ENCODE data around the gene NPAS3.

NPAS3 gene

DNA sequence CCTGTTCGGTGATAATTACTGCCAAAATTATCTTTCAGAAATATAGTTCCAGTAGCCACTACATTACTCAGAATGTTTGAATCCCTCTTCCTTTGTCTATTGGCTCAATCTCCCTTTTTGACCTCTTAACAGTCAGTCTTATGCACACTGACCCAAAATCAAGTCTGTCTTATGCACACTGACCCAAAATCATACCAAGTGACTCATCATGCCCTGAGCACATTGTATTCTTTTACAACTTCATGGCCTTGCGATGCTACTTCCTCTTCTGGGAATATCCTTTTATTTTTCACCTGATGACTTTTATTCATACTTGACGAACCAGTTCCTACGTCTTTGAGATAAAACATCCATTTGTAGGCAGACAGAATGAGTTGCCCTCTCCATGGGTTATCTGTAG is 182.3 kb downstream of the NPAS3 start:
- DNase-seq (ENCODE audit: low read depth): peak; percentile 88
- H3K4me3 ChIP-seq (ENCODE audit: low read length): no peak overlapping the region
- TF ChIP-seq, protein P1, sequence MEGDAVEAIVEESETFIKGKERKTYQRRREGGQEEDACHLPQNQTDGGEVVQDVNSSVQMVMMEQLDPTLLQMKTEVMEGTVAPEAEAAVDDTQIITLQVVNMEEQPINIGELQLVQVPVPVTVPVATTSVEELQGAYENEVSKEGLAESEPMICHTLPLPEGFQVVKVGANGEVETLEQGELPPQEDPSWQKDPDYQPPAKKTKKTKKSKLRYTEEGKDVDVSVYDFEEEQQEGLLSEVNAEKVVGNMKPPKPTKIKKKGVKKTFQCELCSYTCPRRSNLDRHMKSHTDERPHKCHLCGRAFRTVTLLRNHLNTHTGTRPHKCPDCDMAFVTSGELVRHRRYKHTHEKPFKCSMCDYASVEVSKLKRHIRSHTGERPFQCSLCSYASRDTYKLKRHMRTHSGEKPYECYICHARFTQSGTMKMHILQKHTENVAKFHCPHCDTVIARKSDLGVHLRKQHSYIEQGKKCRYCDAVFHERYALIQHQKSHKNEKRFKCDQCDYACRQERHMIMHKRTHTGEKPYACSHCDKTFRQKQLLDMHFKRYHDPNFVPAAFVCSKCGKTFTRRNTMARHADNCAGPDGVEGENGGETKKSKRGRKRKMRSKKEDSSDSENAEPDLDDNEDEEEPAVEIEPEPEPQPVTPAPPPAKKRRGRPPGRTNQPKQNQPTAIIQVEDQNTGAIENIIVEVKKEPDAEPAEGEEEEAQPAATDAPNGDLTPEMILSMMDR (IDR thresholded peaks at IDR 0.05; ENCODE audit: insufficient read depth, low read depth, low read length, missing control alignments): no peak

DNA sequence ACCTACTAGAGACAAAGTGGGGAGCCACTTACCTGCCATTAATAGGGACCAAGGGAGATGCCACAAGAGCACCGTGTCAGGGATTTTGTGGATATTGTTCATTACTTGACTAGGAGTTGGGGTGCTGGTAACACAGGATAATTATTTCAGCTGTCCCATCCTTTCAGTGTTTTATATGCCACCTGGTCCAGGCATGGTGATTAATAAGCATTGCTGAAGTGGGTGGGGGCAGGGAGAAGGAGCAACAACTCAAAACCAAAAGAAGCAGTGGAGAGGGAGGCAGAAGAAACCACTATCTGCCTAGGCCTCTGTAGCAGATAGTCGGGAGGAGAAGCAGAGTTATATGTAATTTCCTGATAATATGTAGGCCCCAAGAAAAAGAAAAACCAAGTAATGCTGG is 184.6 kb downstream of the NPAS3 start:
- no peak overlapping the region for H3K4me3 ChIP-seq (ENCODE audit: low read length)
- no peak for DNase-seq (ENCODE audit: low read depth)
- TF ChIP-seq, protein P1 (IDR thresholded peaks at IDR 0.05; ENCODE audit: insufficient read depth, low read depth, low read length, missing control alignments): no peak

DNA sequence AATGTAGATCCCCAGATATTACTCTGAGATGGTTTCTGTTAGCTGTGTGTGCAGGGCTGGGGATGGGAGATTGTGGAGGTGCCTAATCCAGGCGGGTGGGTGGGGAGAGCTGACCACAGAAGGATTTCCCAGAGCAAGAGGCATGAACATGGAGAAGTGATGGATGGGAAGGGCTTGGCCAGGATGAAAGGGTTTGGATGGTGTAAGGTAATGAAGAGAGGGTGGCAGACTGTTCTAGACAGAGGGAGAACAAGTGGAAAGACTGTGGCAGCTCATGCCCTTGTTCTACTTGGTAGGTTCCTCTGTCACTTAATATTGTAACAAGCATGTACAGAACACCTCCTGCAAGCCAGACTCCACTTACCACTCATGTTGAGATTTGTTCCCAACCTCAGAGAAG is 187.8 kb downstream of the NPAS3 start:
- DNase-seq (ENCODE audit: low read depth): no peak
- TF ChIP-seq, protein P1 (IDR thresholded peaks at IDR 0.05; ENCODE audit: insufficient read depth, low read depth, low read length, missing control alignments): no peak
- no peak overlapping the region for H3K4me3 ChIP-seq (ENCODE audit: low read length)

DNA sequence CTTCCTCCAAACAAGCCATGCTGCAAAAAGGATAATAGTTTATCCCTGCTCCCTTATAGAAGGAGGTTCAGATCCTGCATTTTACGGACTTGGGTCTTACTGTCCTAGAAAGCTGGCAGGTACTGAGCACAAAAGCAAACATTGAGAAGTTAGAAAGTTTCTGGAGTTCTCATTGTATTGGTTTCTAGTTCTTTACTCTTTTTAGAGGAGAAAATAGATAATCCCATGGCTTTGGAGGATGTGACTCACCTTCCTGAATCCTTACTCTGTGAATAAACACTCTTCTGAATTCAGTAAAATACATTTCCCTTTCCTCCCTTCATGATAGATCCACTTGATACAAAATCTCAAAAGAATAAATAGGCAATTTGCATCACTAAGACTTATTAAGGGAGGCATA is 188.9 kb downstream of the NPAS3 start:
- no peak overlapping the region for H3K4me3 ChIP-seq (ENCODE audit: low read length)
- DNase-seq (ENCODE audit: low read depth): peak; percentile 20
- TF ChIP-seq, protein P1 (IDR thresholded peaks at IDR 0.05; ENCODE audit: insufficient read depth, low read depth, low read length, missing control alignments): no peak

DNA sequence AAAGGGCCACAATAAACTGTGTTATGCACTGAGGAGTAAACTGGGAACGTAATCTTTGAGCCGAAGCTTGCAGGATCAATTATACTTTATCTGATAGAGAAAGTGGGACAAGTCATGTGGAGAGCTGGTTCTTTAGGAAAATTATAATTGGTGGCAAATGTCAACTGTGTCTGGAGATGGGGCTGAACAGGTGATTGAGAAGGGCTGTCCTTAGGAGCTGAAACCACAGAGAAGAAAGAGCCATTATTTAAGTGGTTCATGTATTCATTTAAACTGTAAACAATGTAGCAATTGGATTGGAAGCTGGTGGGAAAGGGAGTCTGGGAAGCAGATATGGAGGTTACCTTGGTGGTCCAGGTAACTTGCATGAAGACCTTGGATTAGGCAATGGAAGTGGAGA is 193.1 kb downstream of the NPAS3 start:
- H3K4me3 ChIP-seq (ENCODE audit: low read length): no peak overlapping the region
- no peak for DNase-seq (ENCODE audit: low read depth)
- TF ChIP-seq, protein P1 (IDR thresholded peaks at IDR 0.05; ENCODE audit: insufficient read depth, low read depth, low read length, missing control alignments): no peak

DNA sequence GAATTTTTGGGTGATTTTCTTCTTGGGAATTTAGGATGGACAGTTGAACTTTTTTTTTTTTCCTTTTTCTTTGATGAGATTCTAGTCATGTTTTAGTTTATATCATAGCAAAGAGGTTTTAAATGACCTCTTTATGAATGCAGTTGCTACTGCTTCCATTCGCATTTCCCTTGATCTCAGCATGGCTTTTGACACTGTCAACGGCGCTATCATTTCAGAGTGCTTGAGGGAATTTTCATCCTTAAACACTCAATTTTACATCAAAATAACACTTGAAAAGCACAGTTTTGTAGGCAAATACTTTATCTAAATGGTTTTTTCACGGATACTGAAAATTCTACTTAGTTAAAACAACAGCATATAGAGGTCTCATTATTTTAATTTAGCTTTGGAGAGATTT is 195.5 kb downstream of the NPAS3 start:
- DNase-seq (ENCODE audit: low read depth): no peak
- TF ChIP-seq, protein P1 (IDR thresholded peaks at IDR 0.05; ENCODE audit: insufficient read depth, low read depth, low read length, missing control alignments): no peak
- no peak overlapping the region for H3K4me3 ChIP-seq (ENCODE audit: low read length)

DNA sequence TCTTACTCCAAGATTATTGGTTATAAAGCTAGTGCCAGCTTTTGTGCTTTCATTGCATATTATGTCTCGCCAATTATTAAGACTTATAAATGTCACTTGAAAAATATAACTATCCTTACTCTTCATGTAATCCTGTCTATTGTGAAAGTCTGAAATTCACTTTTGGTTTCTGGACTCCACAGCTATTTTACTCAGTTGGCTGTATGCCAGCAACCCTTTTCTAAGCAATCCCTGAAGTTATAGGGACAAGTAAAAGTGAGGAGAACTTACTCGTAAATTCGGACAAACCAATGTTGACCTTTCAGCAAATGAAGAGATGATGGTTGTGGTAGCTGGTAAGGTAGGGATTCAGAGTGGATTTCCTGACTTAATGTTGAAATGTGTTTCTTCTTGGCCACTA is 196.3 kb downstream of the NPAS3 start:
- TF ChIP-seq, protein P1 (IDR thresholded peaks at IDR 0.05; ENCODE audit: insufficient read depth, low read depth, low read length, missing control alignments): no peak
- DNase-seq (ENCODE audit: low read depth): no peak
- no peak overlapping the region for H3K4me3 ChIP-seq (ENCODE audit: low read length)

All from epithelial cell of esophagus (primary cell).